Superior temporal gyrus (tissue), 1 donor: ENCODE results near the gene ESPN.
"Not testable (repeated sequence)": the region's sequence is repeated elsewhere in the genome, so short reads cannot be mapped to it uniquely, and the experiment has no call there.

Source experiments
- DNase-seq: peaks from one replicate; pipeline ENCODE4 v3.0.0-alpha.2; 2016; ENCODE audit errors: extremely low spot score

ESPN gene

DNA sequence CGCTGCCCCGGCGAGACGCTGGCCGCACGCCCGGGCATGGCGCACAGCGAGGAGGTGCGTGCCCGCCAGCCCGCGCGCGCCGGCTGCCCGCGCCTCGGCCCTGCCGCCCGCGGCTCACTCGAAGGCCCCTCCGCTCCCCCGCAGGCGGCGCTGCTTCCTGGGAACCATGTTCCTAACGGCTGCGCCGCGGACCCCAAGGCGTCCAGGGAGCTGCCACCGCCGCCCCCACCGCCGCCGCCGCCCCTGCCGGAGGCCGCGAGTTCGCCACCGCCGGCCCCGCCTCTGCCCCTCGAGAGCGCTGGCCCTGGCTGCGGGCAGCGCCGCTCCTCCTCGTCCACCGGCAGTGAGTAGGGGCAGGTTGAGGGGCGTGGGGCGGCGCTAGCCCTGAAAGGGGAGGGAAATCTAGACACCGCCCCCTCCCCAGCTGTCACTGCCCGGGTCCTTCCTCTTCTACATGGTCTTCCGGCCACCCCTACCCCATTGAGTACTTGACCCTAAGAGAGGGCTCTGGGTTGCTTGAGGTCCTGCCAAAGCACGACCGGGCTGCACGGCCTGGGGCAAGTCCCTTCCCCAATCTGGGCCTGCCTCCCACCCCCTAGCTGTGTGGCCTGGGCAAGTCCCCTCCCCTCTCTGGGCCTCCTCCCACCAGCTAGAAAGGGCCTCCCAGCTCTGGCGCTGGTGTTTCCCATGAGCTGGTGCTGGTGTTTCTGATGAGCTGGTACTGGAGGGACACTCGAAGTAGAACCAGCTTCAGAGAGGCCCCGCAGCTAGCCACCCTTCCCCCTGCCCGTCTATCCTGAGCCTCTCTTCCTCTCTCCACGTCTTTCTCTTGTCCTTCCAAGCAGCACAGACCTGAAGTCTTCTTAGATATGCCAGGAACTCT, 24.4 kb downstream of the ESPN start:
- no peak for DNase-seq

GRCh38 chr1:6450005-6450450, 25.5 kb downstream of the ESPN start:
- DNase-seq = no peak

GRCh38 chr1:6450486-6450885, 25.9 kb downstream of the ESPN start:
- DNase-seq = not testable (repeated sequence)

GRCh38 chr1:6450943-6451373, 26.4 kb downstream of the ESPN start:
- no peak for DNase-seq

- DNase-seq = not testable (repeated sequence)
These were observed 29.6 kb downstream of the ESPN start for GRCh38 chr1:6453895-6454855.

DNA sequence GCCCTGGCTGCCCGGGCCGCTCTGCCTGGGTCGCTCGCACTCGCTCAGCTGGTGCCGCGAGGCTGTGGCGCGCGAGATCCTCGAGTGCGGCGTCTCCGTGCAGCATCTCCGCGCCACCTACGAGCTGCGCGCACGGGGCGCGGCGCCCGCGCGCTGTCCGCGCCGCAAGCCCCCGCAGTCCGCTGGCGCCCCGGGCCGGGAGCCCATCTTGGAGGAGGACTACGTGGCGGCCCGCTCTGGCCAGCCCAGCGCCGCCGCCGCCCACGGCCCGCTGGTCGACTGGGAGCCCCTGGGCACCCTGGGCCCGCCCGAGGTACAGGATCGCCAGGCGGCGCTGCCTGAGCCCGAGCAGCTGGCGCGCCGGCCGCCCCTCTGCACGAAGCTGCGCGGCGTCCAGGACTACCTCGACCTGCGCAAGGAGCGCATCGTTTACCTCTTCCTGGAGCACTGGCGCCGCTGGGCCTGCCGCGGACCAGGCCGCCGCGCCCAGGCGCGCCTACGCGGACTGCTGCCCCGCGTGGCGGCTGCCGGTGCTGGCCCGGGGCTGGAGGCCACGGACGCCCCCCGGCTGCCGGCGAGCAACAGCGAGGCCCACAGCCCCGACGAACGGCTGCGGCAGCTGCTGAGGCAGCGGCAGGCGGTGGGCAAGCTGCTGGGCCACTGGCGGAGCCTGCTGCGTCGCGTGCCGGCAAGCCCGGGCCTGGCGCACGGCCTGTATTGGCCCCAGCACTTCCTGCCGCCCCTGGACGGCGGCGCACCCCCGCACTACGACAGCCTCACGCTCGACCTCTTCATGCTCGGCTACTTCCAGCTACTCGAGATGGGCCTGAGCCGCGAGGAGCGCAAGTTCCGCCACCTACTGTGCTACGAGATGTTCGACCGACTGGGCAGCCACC, 30.5 kb downstream of the ESPN start:
- no peak for DNase-seq

DNA sequence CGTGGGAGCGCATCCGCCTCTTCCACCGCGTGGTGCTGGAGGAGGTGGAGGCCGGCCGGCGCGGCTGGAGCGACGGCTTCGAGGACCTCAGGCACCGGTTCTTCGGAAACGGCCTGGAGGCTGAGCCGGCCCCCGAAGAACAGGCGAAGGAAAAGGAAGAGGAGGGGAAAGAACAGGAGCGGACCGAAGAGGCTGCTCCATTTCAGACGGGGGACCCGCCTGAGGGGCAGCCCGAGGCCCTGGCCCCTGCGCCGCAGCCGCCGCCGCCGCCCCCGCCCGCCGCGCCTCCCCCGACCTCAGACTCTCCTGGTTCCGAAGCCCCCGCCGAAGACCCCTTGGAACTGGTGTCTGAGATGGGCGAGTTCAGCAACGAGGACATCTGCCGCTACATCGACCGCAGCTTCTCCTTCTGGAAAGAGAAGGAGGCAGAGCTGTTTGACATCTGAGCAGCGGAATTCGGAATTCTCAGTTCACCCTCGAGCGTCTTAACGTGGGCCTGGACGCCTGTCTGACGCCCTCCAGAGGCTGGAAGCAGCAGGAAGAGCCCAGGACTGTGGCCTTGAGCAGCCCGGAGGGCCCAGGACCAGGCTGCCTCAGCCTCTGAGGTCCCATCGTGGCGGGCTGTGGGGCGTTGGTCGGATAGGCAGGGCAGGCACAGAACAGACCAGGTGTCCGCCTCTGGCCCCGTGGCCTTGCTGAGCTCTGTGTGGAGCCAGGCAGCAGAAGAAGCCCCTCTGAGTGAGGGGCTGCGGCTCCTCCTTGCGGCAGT, 31.4 kb downstream of the ESPN start:
- DNase-seq = not testable (repeated sequence)

GRCh38 chr1:6456800-6457466, 32.4 kb downstream of the ESPN start:
- DNase-seq = no peak

- no peak for DNase-seq
These were observed 35.3 kb downstream of the ESPN start for GRCh38 chr1:6459850-6460265.

GRCh38 chr1:6460301-6461050, 35.9 kb downstream of the ESPN start:
- DNase-seq = no peak

GRCh38 chr1:6461051-6461530, 36.5 kb downstream of the ESPN start:
- DNase-seq = no peak

DNA sequence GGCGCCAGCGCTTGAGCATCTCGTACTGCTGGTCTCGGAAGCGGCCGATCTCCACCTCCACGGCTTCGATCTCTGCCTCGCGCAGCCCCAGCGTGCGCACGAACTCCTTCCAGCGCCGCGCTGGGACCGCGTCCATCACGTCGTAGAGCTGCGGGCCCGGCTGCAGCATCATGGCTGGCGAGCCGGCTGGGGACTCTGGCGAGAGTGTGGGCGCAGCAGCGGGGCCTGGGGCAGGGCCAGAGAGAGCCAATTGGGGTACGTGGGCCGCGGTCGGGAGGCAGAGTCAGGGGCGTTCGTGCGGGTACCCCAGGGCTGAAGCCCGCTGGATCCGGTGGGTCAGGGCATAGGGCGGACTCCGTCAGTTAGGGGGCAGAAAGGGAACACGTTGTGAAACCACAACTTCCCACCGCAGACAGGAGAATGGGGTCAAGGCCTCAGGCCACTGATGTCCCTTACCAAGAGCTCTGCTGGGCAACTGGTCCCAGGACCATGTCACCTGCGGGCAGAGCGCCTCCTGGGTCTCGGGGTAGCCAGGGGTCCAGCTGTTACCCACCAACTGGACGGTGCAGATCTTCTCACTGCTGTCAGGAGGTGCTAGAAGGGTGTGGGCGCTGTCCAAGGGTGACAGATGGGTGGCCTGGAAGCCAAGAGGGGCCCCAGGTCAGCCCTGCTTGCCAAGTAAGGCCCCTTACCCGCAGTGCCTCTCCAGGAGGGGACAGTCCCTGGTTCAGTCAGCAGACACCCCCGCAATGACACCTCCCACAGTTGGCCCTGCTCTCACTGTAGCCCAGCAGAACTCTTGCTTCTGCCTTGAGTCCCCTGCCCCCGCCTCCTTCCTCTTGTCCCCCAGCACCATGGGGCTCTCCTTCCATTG, 37.2 kb downstream of the ESPN start:
- DNase-seq = no peak

DNA sequence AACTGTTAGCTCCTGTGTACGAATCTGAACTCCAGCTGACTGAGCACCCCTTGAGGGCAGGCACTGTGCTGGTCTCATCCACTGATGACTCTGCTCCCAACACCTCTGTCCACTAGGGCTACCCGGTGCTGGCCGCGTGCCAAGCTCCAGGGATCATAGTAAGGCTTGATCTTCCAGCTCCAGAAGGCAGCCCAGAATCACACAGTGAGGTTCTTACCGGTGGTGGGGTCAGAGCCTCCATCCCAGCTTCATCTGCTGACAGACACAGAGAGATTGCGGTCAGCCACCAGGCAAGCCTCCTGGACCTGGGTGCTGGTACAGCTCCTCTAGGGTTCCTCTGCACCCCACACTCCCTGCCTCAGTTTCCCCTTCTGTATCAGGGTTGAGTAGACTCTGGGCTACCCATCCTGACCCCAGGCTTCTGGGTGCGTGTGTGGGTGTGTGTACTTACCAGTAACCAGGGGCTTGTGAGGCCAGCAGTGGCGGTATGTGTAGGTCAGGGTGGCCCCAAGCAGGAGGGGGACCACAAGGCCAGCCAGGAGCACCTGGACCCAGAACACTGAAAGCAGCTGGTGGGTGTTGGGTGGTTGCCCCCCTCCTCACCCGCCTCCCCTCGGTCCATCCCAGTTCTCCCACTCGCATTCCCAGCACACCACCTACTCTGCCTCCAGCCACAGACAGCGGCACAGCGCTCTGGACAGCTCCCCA, 38.0 kb downstream of the ESPN start:
- no peak for DNase-seq

GRCh38 chr1:6463120-6463412, 38.5 kb downstream of the ESPN start:
- DNase-seq = no peak

DNA sequence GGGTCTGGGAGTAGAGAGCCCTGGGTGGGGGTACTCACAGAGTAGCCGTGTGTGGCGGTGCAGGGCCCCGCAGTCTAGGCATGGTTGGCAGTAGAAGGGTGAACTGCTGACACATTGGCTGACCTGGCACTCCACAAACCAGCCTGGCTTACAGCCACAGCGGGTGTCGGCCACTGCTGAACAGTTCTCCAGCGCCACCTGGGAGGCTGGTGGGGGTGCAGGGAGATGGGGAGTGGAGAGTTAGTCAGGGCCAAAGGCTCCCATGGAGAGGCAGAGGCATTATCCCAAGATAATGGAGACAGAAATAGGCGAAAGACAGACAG, 39.9 kb downstream of the ESPN start:
- DNase-seq = no peak

- no peak for DNase-seq
These were observed 40.3 kb downstream of the ESPN start for GRCh38 chr1:6464915-6465314.

GRCh38 chr1:6465461-6466005, 41.0 kb downstream of the ESPN start:
- no peak for DNase-seq

DNA sequence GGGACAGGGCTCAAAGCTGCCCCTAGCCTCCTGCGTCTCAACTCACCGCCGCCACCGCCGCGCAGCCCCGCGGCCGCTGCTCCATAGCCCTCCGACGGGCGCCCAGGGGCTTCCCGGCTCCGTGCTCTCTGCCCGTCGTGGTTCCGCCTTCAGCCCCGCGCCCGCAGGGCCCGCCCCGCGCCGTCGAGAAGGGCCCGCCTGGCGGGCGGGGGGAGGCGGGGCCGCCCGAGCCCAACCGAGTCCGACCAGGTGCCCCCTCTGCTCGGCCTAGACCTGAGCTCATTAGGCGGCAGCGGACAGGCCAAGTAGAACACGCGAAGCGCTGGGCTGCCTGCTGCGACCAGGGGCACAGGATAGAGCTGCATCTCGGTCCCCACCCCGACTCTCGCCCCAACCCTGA, 41.4 kb downstream of the ESPN start, which contains the start of gene TNFRSF25:
TSS of gene TNFRSF25 (minus strand) at position 151 of the 400 bp plus-strand sequence. CDS start at position 85, 66 bp downstream.
- no peak for DNase-seq
